ENCODE results near the gene TIMM22. TPM values are rescaled to one million over a fixed set of nuclear protein-coding genes. Genes with fewer than 3 reads are reported as not detected.
"Not testable (repeated sequence)": the region's sequence is repeated elsewhere in the genome, so short reads cannot be mapped to it uniquely, and the experiment has no call there.

Gene TIMM22
- total RNA-seq, 2 donors from 2014 or later, result 10.3 to 12.0 TPM

GRCh38 chr17:978103-979093 is 18.5 kb upstream of the TIMM22 start:
- H3K36me3 Mint-ChIP-seq (ENCODE audit: insufficient read depth in 2 of 2), result peaks cover 0 to 2% of the 10 kb centered on the region in 2 donors
- H3K27me3 Mint-ChIP-seq (ENCODE audit: low read depth), result peaks cover 36% of the 10 kb centered on the region
- no peak for ATAC-seq (replicated peaks in 1 of 2)
- DNase-seq, result no peak
- H3K9me3 Mint-ChIP-seq, result no peaks in the 10 kb centered on the region
- H3K4me1 Mint-ChIP-seq (ENCODE audit: low read depth), result peaks cover 21% of the 10 kb centered on the region
- H3K4me3 Mint-ChIP-seq, result peak overlapping the region; percentile 64 to 68
- H3K27ac Mint-ChIP-seq, result no peak overlapping the region

DNA sequence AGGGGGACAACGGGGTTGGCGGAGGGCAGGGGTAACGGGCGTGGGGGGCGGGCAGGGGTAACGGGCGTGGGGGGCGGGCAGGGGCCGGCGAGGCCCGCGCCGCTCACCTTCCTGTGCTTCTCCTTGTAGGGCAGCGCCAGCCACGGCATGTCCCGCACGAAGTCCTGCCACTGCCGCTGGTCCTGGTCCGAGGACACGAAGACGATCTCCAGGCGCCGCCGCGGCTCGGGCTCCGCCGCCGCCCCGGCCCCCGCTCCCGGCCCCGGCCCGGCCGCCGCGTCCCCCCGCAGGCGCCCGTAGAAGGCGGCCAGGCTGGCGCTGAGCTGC is 17.8 kb upstream of the TIMM22 start:
- no peaks in the 10 kb centered on the region for H3K9me3 Mint-ChIP-seq
- H3K4me1 Mint-ChIP-seq (ENCODE audit: low read depth), result peaks cover 21% of the 10 kb centered on the region
- H3K27me3 Mint-ChIP-seq (ENCODE audit: low read depth), result peaks cover 35% of the 10 kb centered on the region
- ATAC-seq (replicated peaks in 1 of 2), result no peak
- DNase-seq, result no peak
- H3K4me3 Mint-ChIP-seq, result no peak overlapping the region
- peaks cover 0 to 2% of the 10 kb centered on the region in 2 donors for H3K36me3 Mint-ChIP-seq (ENCODE audit: insufficient read depth in 2 of 2)
- no peak overlapping the region for H3K27ac Mint-ChIP-seq

DNA sequence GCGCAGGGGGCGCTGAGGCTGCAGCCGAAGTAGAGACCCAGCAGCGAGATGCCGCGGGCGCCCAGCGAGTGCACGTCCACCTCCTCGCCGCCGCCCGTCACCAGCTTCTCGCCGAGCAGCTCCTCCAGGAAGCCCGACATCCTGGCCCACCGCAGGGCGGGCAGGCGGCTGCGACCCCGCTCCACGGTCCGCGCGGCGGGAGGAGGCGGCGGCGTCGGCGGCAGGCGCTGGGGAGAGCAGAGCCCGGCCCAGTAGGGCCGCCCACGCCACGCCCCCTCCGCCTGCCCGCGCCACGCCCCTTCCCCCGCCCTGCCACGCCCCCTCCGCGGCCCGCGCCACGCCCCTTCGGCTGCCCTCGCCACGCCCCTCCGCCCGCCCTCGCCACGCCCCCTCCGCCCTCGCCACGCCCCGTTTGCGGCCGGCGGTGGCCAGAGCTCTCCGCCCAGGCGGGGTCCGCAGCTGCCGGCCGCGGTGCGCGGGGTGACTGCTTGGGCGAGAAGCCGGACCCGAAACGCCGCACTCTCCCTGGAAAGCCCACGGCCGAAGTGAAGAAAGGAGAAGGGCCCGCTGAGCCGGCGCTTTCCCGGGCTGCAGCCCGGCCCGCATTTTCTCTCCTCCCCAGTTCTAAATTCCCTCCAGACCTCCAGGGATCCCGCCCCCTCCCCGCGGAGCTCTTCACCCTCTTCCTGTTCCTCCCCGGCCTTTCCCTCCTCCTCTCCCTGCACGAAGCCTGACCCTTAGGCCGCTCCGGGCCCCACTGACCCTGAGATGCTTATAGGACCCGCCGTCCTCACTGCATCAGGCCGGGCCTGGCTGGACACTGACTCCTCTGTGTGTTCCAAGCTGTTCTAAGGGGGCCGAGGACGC is 17.2 kb upstream of the TIMM22 start, which contains the start of gene NXN:
TSS of gene NXN (minus strand) at position 238 of the 867 bp plus-strand sequence.
- ATAC-seq (replicated peaks in 1 of 2) (peak; percentile 85 to 87), DNase-seq (peak; percentile 89 to 91)
- Mint-ChIP-seq H3K27ac (no peak within 1 kb of the TSS), H3K36me3 (ENCODE audit: insufficient read depth in 2 of 2) (peaks cover 0 to 2% of the 10 kb centered on the region in 2 donors), H3K4me3 (peak within 1 kb of the TSS; percentile 79 to 86), H3K9me3 (no peaks in the 10 kb centered on the region), H3K4me1 (ENCODE audit: low read depth) (peaks cover 21% of the 10 kb centered on the region), H3K27me3 (ENCODE audit: low read depth) (peaks cover 35% of the 10 kb centered on the region)

- H3K4me3 Mint-ChIP-seq, result peak overlapping the region; percentile 79 to 86
- H3K27me3 Mint-ChIP-seq (ENCODE audit: low read depth), result peaks cover 28% of the 10 kb centered on the region
- peaks cover 21% of the 10 kb centered on the region for H3K4me1 Mint-ChIP-seq (ENCODE audit: low read depth)
- no peak overlapping the region for H3K27ac Mint-ChIP-seq
- ATAC-seq (replicated peaks in 1 of 2) (peak; percentile 72 to 75), DNase-seq (peak; percentile 77 to 84)
- H3K36me3 Mint-ChIP-seq (ENCODE audit: insufficient read depth in 2 of 2), result peaks cover 0 to 2% of the 10 kb centered on the region in 2 donors
- H3K9me3 Mint-ChIP-seq, result no peaks in the 10 kb centered on the region
These were observed 16.3 kb upstream of the TIMM22 start for GRCh38 chr17:980406-981291.

GRCh38 chr17:981292-981658 is 15.7 kb upstream of the TIMM22 start:
- peaks cover 0 to 2% of the 10 kb centered on the region in 2 donors for H3K36me3 Mint-ChIP-seq (ENCODE audit: insufficient read depth in 2 of 2)
- H3K27me3 Mint-ChIP-seq (ENCODE audit: low read depth), result peaks cover 22% of the 10 kb centered on the region
- H3K9me3 Mint-ChIP-seq, result no peaks in the 10 kb centered on the region
- H3K4me1 Mint-ChIP-seq (ENCODE audit: low read depth), result peaks cover 21% of the 10 kb centered on the region
- peak overlapping the region; percentile 17 to 86 for H3K4me3 Mint-ChIP-seq
- H3K27ac Mint-ChIP-seq, result no peak overlapping the region
- ATAC-seq (replicated peaks in 1 of 2) (no peak), DNase-seq (no peak)

GRCh38 chr17:983921-984320 is 13.0 kb upstream of the TIMM22 start:
- no peaks in the 10 kb centered on the region for H3K9me3 Mint-ChIP-seq
- H3K4me1 Mint-ChIP-seq (ENCODE audit: low read depth), result peaks cover 15% of the 10 kb centered on the region
- H3K36me3 Mint-ChIP-seq (ENCODE audit: insufficient read depth in 2 of 2), result no peaks in the 10 kb centered on the region
- no peak for DNase-seq
- no peak overlapping the region for H3K4me3 Mint-ChIP-seq
- no peak for ATAC-seq (replicated peaks in 1 of 2)
- no peaks in the 10 kb centered on the region for H3K27me3 Mint-ChIP-seq (ENCODE audit: low read depth)
- no peak overlapping the region for H3K27ac Mint-ChIP-seq

DNA sequence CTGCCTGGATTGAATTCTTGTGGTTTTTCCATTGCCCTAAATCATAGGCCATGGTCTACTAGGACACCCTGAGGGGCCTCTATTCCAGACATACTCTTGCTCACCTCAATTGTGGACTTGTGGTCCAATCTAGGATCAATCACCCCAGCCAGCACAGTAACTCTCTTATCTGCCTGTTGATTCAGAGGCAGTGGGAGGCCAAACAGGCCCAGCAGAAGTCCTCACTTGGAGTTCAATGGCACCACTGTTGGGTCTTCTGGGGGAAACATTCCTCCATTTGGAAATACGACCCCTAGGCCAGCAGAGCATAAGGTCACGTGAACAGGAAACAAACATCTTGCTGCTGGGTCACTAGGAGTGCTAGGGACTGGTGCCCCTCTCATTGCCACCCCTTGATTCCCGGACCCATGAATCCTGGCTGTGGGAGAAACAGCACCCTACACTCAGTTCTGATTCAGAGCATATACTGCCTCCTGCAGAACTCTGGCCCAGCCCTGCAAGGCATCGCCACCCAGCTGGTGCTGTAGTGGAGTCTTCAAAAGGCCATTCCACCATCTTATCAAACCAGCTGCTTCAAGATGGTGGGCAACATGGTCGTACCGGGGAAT is 10.5 kb upstream of the TIMM22 start:
- Mint-ChIP-seq H3K27me3 (ENCODE audit: low read depth) (no peaks in the 10 kb centered on the region), H3K4me1 (ENCODE audit: low read depth) (no peaks in the 10 kb centered on the region), H3K27ac (no peak overlapping the region), H3K4me3 (no peak overlapping the region), H3K36me3 (ENCODE audit: insufficient read depth in 2 of 2) (no peaks in the 10 kb centered on the region), H3K9me3 (no peaks in the 10 kb centered on the region)
- no peak for DNase-seq
- no peak for ATAC-seq (replicated peaks in 1 of 2)

DNA sequence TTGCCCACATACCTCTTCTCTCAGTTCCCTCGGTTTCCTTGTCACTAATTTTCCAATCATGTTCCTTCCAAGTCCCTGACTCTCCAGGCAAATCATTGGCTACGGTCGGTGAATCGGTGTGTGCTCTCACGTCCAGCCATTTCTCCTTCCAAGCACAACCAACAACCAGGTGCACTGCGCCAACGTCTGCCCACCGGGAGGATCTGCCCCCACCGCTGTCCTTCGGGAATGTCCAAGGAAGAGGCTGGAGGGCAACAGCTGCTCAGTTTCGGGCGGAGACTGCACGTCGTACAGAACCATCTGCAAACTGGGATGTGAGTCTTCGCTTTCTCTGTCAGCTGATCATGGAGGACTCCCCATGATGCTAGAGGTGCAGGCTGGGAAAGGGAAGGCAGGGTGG is 9.0 kb upstream of the TIMM22 start:
- Mint-ChIP-seq H3K27ac (no peak overlapping the region), H3K27me3 (ENCODE audit: low read depth) (no peaks in the 10 kb centered on the region), H3K9me3 (peaks cover 0 to 2% of the 10 kb centered on the region in 2 donors), H3K4me3 (no peak overlapping the region), H3K4me1 (ENCODE audit: low read depth) (no peaks in the 10 kb centered on the region), H3K36me3 (ENCODE audit: insufficient read depth in 2 of 2) (peaks cover 0 to 2% of the 10 kb centered on the region in 2 donors)
- DNase-seq (no peak), ATAC-seq (replicated peaks in 1 of 2) (no peak)

DNA sequence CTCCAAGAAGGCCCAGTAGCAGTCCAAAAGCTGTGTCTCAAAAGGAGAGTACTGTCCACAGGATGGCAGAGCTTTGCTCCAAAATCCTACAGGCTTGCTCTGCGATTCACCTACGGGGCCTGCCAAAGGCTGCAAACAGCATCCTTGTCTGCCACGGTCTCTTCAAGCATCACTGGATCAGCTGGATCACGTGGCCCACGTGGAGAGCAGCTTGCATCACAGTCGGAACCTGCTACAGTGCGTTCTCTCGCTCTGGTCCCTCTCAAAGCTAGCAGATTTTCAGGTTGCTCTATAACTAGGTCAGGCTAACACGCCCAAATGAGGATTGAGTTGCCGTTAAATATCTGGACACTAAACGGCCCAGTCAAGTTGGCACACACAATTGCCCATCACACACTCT is 8.4 kb upstream of the TIMM22 start:
- no peak for ATAC-seq (replicated peaks in 1 of 2)
- Mint-ChIP-seq H3K9me3 (peaks cover 0 to 6% of the 10 kb centered on the region in 2 donors), H3K27ac (no peak overlapping the region), H3K27me3 (ENCODE audit: low read depth) (no peaks in the 10 kb centered on the region), H3K4me1 (ENCODE audit: low read depth) (no peaks in the 10 kb centered on the region), H3K36me3 (ENCODE audit: insufficient read depth in 2 of 2) (peaks cover 5% of the 10 kb centered on the region in 2 donors), H3K4me3 (no peak overlapping the region)
- no peak for DNase-seq

DNA sequence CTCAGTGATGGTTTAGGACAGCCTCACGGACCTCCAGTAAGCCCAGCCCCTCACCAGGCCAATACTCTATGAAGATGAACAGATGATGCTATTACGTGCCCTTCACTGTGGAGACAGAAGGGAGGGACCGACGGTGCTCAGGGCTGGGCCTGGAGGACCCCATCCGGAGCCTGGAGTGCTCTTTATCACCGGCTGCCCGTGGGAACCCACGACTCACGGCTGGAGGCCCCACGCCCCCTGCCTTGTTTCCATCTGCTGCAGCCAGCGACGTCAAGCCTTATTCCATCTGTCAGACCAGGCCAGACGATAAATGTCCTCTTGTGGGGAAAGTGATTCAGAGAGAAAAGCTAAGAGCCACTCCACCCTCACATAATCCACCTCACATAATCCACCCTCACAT is 4.0 kb upstream of the TIMM22 start:
- Mint-ChIP-seq H3K36me3 (ENCODE audit: insufficient read depth in 2 of 2) (peaks cover 9 to 16% of the 10 kb centered on the region in 2 donors), H3K9me3 (peaks cover 2 to 15% of the 10 kb centered on the region in 2 donors), H3K27me3 (ENCODE audit: low read depth) (no peaks in the 10 kb centered on the region), H3K27ac (no peak overlapping the region), H3K4me1 (ENCODE audit: low read depth) (peaks cover 5% of the 10 kb centered on the region), H3K4me3 (no peak overlapping the region)
- DNase-seq (no peak), ATAC-seq (replicated peaks in 1 of 2) (no peak)

GRCh38 chr17:995324-995723 is 1.6 kb upstream of the TIMM22 start:
- not testable (repeated sequence) for H3K27ac Mint-ChIP-seq; DNase-seq; H3K27me3 Mint-ChIP-seq (ENCODE audit: low read depth); ATAC-seq (replicated peaks in 1 of 2); H3K4me3 Mint-ChIP-seq
- Mint-ChIP-seq H3K4me1 (ENCODE audit: low read depth) (peaks cover 21% of the 10 kb centered on the region), H3K9me3 (peaks cover 2 to 15% of the 10 kb centered on the region in 2 donors), H3K36me3 (ENCODE audit: insufficient read depth in 2 of 2) (peaks cover 11 to 17% of the 10 kb centered on the region in 2 donors)

DNA sequence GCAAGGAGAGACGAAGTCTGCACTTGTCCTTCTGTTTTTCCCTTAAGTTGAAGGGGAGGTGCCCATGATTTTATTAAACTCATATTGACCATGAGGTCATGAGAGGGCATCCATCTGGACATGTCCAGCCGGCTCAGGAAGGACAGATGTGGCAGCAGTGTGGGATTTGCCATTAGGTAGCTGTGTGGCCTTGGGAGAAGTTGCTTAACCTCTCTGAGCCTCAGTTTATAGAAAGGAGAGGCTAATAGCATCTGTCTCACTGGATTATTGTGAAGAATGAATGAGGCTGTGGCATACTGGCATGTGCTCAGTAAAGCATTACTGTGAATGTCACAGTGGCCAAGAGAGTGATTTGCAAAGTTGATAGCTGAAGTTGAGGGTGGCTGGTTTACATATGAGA is 1.2 kb downstream of the TIMM22 start:
- no peaks in the 10 kb centered on the region for H3K27me3 Mint-ChIP-seq (ENCODE audit: low read depth)
- H3K9me3 Mint-ChIP-seq, result peaks cover 2 to 12% of the 10 kb centered on the region in 2 donors
- ATAC-seq (replicated peaks in 1 of 2) (no peak), DNase-seq (no peak)
- H3K27ac Mint-ChIP-seq, result no peak overlapping the region
- H3K36me3 Mint-ChIP-seq (ENCODE audit: insufficient read depth in 2 of 2), result peaks cover 14 to 23% of the 10 kb centered on the region in 2 donors
- H3K4me1 Mint-ChIP-seq (ENCODE audit: low read depth), result peaks cover 27% of the 10 kb centered on the region
- peak overlapping the region; percentile 98 to 99 for H3K4me3 Mint-ChIP-seq

Measured in activated T-cell treated with anti-CD3 and anti-CD28 coated beads, Interleukin-2, amount 50 U/mL, for 72 hours (primary cell).